HEK293T (cell line): ENCODE measurements around the gene USP30.

Experiments
- CTCF ChIA-PET: fragments of 350-600 bp; formaldehyde crosslinking; extraction: SDS; loops from one replicate; lab custom pipeline; 2021; ENCODE audit warnings: antibody characterized with exemption, inconsistent platforms; lab: Yijun Ruan, JAX
- POLR2A ChIA-PET: fragments of 350-600 bp; formaldehyde crosslinking; extraction: SDS; loops from one replicate; lab custom pipeline; 2020; ENCODE audit warnings: antibody characterized with exemption, inconsistent platforms; lab: Yijun Ruan, JAX
- DNase-seq: peaks from one replicate; pipeline ENCODE4 v3.0.0; 2012; ENCODE audit warnings: mixed read lengths; ENCODE audit errors: extremely low spot score
- ARNT ChIP-seq: fragments of 450-650 bp; IDR thresholded peaks from 2 replicates; pipeline ENCODE4 v1.6.1; 2017; ENCODE audit warnings: mild to moderate bottlenecking
- BHLHE40 ChIP-seq: fragments of 450-650 bp; IDR thresholded peaks from 2 replicates; pipeline ENCODE4 v1.6.1; 2016; ENCODE audit warnings: mild to moderate bottlenecking, moderate library complexity, borderline replicate concordance
- CTBP1 ChIP-seq: fragments of 450-650 bp; IDR thresholded peaks from 2 replicates; pipeline ENCODE4 v1.6.1; 2016; ENCODE audit warnings: borderline replicate concordance
- ELF4 ChIP-seq: fragments of 450-650 bp; IDR thresholded peaks from 2 replicates; pipeline ENCODE4 v1.6.1; 2017; ENCODE audit warnings: antibody characterized with exemption
- FOXA1 ChIP-seq: fragments of 450-650 bp; IDR thresholded peaks from 2 replicates; pipeline ENCODE4 v1.6.1; 2016; ENCODE audit warnings: mild to moderate bottlenecking
- FOXK2 ChIP-seq: fragments of 450-650 bp; IDR thresholded peaks from 2 replicates; pipeline ENCODE4 v1.6.1; 2016; ENCODE audit warnings: mild to moderate bottlenecking
- NFRKB ChIP-seq: fragments of 450-650 bp; IDR thresholded peaks from 2 replicates; pipeline ENCODE4 v1.6.1; 2016; ENCODE audit warnings: mild to moderate bottlenecking, moderate library complexity
- SP1 ChIP-seq: fragments of 450-650 bp; IDR thresholded peaks from 2 replicates; pipeline ENCODE4 v1.6.1; 2017
- SUZ12 ChIP-seq: fragments of 450-650 bp; IDR thresholded peaks from 2 replicates; pipeline ENCODE4 v1.6.1; 2016; ENCODE audit warnings: mild to moderate bottlenecking
- TARDBP ChIP-seq: fragments of 450-650 bp; IDR thresholded peaks from 2 replicates; pipeline ENCODE4 v1.6.1; 2016
- ZNF384 ChIP-seq: fragments of 450-650 bp; IDR thresholded peaks from 2 replicates; pipeline ENCODE4 v1.6.1; 2016
- TF ChIP-seq, protein P1 (sequence below): fragments of 450-650 bp; IDR thresholded peaks from 2 replicates; pipeline ENCODE4 v1.6.1; 2016

Gene USP30

DNA sequence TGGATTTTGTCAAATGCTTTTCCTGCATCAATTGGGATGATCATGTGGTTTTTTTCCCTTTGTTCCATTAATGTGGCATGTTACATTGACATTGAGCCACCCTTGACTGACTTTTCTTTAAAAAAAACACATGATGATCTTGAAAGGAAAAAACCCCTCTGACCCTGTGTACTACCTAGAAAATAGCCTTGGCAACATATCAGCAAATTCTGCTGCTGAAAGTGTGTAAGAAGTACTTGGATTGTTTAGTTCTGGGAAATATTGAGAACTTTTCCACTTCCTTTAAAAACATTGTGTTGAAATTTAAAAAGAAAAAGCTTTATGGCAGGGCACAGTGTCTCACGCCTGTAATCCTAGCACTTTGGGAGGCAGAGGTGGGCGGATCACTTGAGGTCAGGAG, 84.7 kb downstream of the USP30 start:
- TF ChIP-seq SUZ12: no peak
- no peak for TF ChIP-seq SP1
- TF ChIP-seq ZNF384: no peak
- no peak for TF ChIP-seq BHLHE40
- TF ChIP-seq, protein P1, sequence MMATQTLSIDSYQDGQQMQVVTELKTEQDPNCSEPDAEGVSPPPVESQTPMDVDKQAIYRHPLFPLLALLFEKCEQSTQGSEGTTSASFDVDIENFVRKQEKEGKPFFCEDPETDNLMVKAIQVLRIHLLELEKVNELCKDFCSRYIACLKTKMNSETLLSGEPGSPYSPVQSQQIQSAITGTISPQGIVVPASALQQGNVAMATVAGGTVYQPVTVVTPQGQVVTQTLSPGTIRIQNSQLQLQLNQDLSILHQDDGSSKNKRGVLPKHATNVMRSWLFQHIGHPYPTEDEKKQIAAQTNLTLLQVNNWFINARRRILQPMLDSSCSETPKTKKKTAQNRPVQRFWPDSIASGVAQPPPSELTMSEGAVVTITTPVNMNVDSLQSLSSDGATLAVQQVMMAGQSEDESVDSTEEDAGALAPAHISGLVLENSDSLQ: no peak
- TF ChIP-seq FOXA1: no peak
- no peak for TF ChIP-seq NFRKB
- TF ChIP-seq CTBP1: no peak
- no peak for TF ChIP-seq ELF4
- TF ChIP-seq ARNT: no peak
- TF ChIP-seq FOXK2: no peak
- no peak for TF ChIP-seq TARDBP
- ChIA-PET POLR2A (no interaction called here), CTCF (interaction anchor here (0.6 to 1.9 kb wide), 2 partner anchors 22 to 25 kb away, joined by 5 to 7 read pairs; no protein-coding TSS in a partner anchor)
- DNase-seq: no peak
